ENCODE measurements around the gene RTRAF. TPM values are rescaled to one million over a fixed set of nuclear protein-coding genes. Genes with fewer than 3 reads are reported as not detected.

RTRAF gene
- total RNA-seq, 1 experiment from 2014 or later: 190 TPM

GRCh38 chr14:52002542-52002941, 13.2 kb downstream of the RTRAF start:
- ChIA-PET RAD21 (ENCODE audit: low non-redundant PET in 1 of 2, low total read pairs in 2 of 2, uncharacterized antibody in 2 of 2, unreplicated experiment in 2 of 2) (no interaction called here), POLR2A (no interaction called here), CTCF (no interaction called here)
- H3K36me3 ChIP-seq (ENCODE audit: control insufficient read depth in 1 of 2, insufficient read depth in 2 of 2, low read length in 2 of 2): peaks cover 50 to 68% of the 10 kb centered on the region in 2 experiments
- no peak overlapping the region for H3K9ac ChIP-seq (ENCODE audit: low read length)
- peaks cover 22% of the 10 kb centered on the region for H3K79me2 ChIP-seq (ENCODE audit: insufficient read depth, low read length)
- H3K27ac ChIP-seq (ENCODE audit: low read depth, low read length): no peak overlapping the region
- DNase-seq (ENCODE audit: low read depth, low spot score) (no peak), ATAC-seq (no peak)
- H4K20me1 ChIP-seq (ENCODE audit: insufficient read depth): no peaks in the 10 kb centered on the region
- intact Hi-C loops (cut with micrococcal nuclease): no loop called here
- no peak overlapping the region for H3K4me2 ChIP-seq (ENCODE audit: low read length)
- no peak overlapping the region for H3K4me3 ChIP-seq (replicated peaks in 1 of 2; ENCODE audit: low read depth in 1 of 2, low read length in 2 of 2)
- H3K4me1 ChIP-seq (ENCODE audit: control insufficient read depth in 1 of 2, insufficient read depth in 2 of 2, low read length in 2 of 2): no peaks in the 10 kb centered on the region
- BruUV-seq (replicated peaks): no TSS peak
- no peaks in the 10 kb centered on the region for H3K9me2 ChIP-seq (ENCODE audit: insufficient read depth)
- H3K9me3 ChIP-seq (ENCODE audit: control insufficient read depth in 1 of 2, insufficient read depth in 1 of 2, low read depth in 1 of 2, low read length in 2 of 2): no peaks in the 10 kb centered on the region
- no peak overlapping the region for H2AFZ ChIP-seq (ENCODE audit: low read depth, low read length, poor library complexity, severe bottlenecking)
- no peak for TF ChIP-seq EZH2phosphoT487 (IDR thresholded peaks at IDR 0.05; ENCODE audit: borderline replicate concordance)
- H3K27me3 ChIP-seq (ENCODE audit: insufficient read depth, low read length): no peaks in the 10 kb centered on the region

- Histone ChIP-seq H3K4me1 (ENCODE audit: control insufficient read depth in 1 of 2, insufficient read depth in 2 of 2, low read length in 2 of 2) (no peaks in the 10 kb centered on the region), H3K4me3 (replicated peaks in 1 of 2; ENCODE audit: low read depth in 1 of 2, low read length in 2 of 2) (no peak overlapping the region), H3K36me3 (ENCODE audit: control insufficient read depth in 1 of 2, insufficient read depth in 2 of 2, low read length in 2 of 2) (peaks cover 56 to 61% of the 10 kb centered on the region in 2 experiments), H3K79me2 (ENCODE audit: insufficient read depth, low read length) (peaks cover 14% of the 10 kb centered on the region), H3K27me3 (ENCODE audit: insufficient read depth, low read length) (no peaks in the 10 kb centered on the region), H3K9me2 (ENCODE audit: insufficient read depth) (no peaks in the 10 kb centered on the region), H3K27ac (ENCODE audit: low read depth, low read length) (no peak overlapping the region), H4K20me1 (ENCODE audit: insufficient read depth) (no peaks in the 10 kb centered on the region), H3K4me2 (ENCODE audit: low read length) (no peak overlapping the region), H3K9me3 (ENCODE audit: control insufficient read depth in 1 of 2, insufficient read depth in 1 of 2, low read depth in 1 of 2, low read length in 2 of 2) (no peaks in the 10 kb centered on the region), H3K9ac (ENCODE audit: low read length) (no peak overlapping the region), H2AFZ (ENCODE audit: low read depth, low read length, poor library complexity, severe bottlenecking) (no peak overlapping the region)
- intact Hi-C loops (cut with micrococcal nuclease): no loop called here
- CTCF ChIA-PET: interaction anchor here (1.3 kb wide), 1 partner anchor 12 kb away, joined by 7 read pairs; no protein-coding TSS in a partner anchor
- DNase-seq (ENCODE audit: low read depth, low spot score) (no peak), ATAC-seq (no peak)
- TF ChIP-seq ZFX (IDR thresholded peaks at IDR 0.05) (no peak), SIN3A (IDR thresholded peaks at IDR 0.05; ENCODE audit: low read depth) (no peak), CEBPB (IDR thresholded peaks at IDR 0.05; ENCODE audit: low read depth) (no peak), ZNF274 (IDR thresholded peaks at IDR 0.05; ENCODE audit: low read depth, low read length) (no peak), FOSL1 (IDR thresholded peaks at IDR 0.05; ENCODE audit: low read depth) (no peak), CBX3 (IDR thresholded peaks at IDR 0.05; ENCODE audit: low read depth) (no peak), ZBTB33 (IDR thresholded peaks at IDR 0.05; ENCODE audit: extremely low read depth, insufficient replicate concordance, low read length) (no peak), RAD21 (IDR thresholded peaks at IDR 0.05; ENCODE audit: low read depth) (no peak), MAX (IDR thresholded peaks at IDR 0.05) (no peak)
- POLR2A ChIA-PET: no interaction called here
- RAD21 ChIA-PET (ENCODE audit: low non-redundant PET in 1 of 2, low total read pairs in 2 of 2, uncharacterized antibody in 2 of 2, unreplicated experiment in 2 of 2): no interaction called here
- no TSS peak for BruUV-seq (replicated peaks)
These were observed 14.0 kb downstream of the RTRAF start for GRCh38 chr14:52003324-52003723.

Measured in HCT116 (cell line).